Large intestine (tissue), 3 donors: Measurements from ENCODE around the gene NPSR1. TPM values are rescaled to one million over a fixed set of nuclear protein-coding genes. Genes with fewer than 3 reads are reported as not detected.

ENCODE experiments used
- DNase-seq, 2 donors: peaks; one replicate each; pipeline versions ENCODE4 v3.0.0 to v3.0.0-alpha.2; 2013
- H3K27ac ChIP-seq: one replicate; pipeline ENCODE4 v1.5.1; 2013; ENCODE audit warnings: low read length
- H3K27me3 ChIP-seq: 2 replicates; pipeline ENCODE4 v1.6.1; 2013; ENCODE audit warnings: low read length; ENCODE audit not compliant: control insufficient read depth, insufficient read depth
- H3K36me3 ChIP-seq: 2 replicates; pipeline ENCODE4 v1.6.1; 2013; ENCODE audit warnings: low read length; ENCODE audit not compliant: control insufficient read depth, insufficient read depth
- H3K4me1 ChIP-seq: one replicate; pipeline ENCODE4 v1.6.1; 2013; ENCODE audit warnings: low read length; ENCODE audit not compliant: control insufficient read depth, insufficient read depth
- H3K4me3 ChIP-seq: one replicate; pipeline ENCODE4 v1.5.1; 2013; ENCODE audit warnings: low read length
- H3K9me3 ChIP-seq: one replicate; pipeline ENCODE4 v1.6.1; 2013; ENCODE audit warnings: mild to moderate bottlenecking, low read depth, low read length, moderate library complexity; ENCODE audit not compliant: control insufficient read depth
- WGBS: methylation state at CpG from one replicate; pipeline ENCODE4 v1.1.5; 2013; ENCODE audit warnings: low lambda C conversion rate; ENCODE audit not compliant: insufficient coverage; 5-methylcytosine and 5-hydroxymethylcytosine counted together
- polyA plus RNA-seq: library from polyadenylated mRNA; unstranded; fragments of 120-200 nt; gene quantifications from one replicate; pipeline ENCODE4 v1.2.1, GENCODE V29; 2013

NPSR1 gene
- polyA plus RNA-seq, 1 donor = 0.16 TPM

DNA sequence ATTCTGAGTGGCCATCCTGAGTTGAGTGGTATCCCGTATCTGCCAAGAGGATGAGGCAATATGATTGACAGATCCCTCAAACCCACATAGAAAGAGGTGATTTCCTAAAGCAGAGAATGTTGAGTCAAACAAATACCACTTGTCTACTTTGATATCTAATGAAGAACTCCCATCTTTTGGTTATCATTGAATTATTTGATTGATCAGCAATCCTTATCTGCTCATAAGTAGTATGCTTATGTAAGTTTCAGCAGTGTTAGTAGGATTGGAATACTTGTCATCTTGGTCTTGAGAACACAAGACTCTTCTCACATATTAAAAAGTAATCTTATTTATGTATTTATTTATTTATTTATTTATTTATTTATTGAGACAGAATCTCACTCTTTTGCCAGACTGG lies 231.9 kb downstream of the NPSR1 start:
- Histone ChIP-seq H3K27me3 (no peaks in the 10 kb centered on the region), H3K4me1 (no peaks in the 10 kb centered on the region), H3K36me3 (no peaks in the 10 kb centered on the region), H3K4me3 (no peak overlapping the region), H3K9me3 (no peaks in the 10 kb centered on the region), H3K27ac (no peak overlapping the region)
- WGBS = no CpG with 5 or more reads among the region's 1 CpG
- no peak for DNase-seq

- Histone ChIP-seq H3K9me3 (peaks cover 4% of the 10 kb centered on the region), H3K4me1 (no peaks in the 10 kb centered on the region), H3K4me3 (no peak overlapping the region), H3K27ac (no peak overlapping the region), H3K36me3 (no peaks in the 10 kb centered on the region), H3K27me3 (no peaks in the 10 kb centered on the region)
- DNase-seq = no peak
Observed at GRCh38 chr7:34895202-34895601, 237.2 kb downstream of the NPSR1 start.
